Activated T-helper 2 cell treated with anti-CD3 and anti-CD28 coated beads, Interferon-gamma antibody, Interleukin-2, Interleukin-4, amounts not matched to agents 10 μg/mL and 5 μg/mL and 100 μg/mL, durations not matched to agents 14 hours and 24 hours and 36 hours (primary cell): ENCODE results near the gene SAXO1. TPM values are rescaled to one million over a fixed set of nuclear protein-coding genes. Genes with fewer than 3 reads are reported as not detected.

Experiments used
- DNase-seq: peaks from one replicate; pipeline ENCODE4 v3.0.0; 2021; ENCODE audit warnings: low spot score
- H3K27ac Mint-ChIP-seq: one replicate; pipeline ENCODE4 v1.8.0; 2021; ENCODE audit warnings: mixed read lengths
- H3K27me3 Mint-ChIP-seq: one replicate; pipeline ENCODE4 v1.8.0; 2021; ENCODE audit warnings: low read depth, mixed read lengths
- H3K36me3 Mint-ChIP-seq: one replicate; pipeline ENCODE4 v1.8.0; 2021; ENCODE audit warnings: low read depth, mixed read lengths
- H3K4me1 Mint-ChIP-seq: one replicate; pipeline ENCODE4 v1.8.0; 2021; ENCODE audit warnings: low read depth, mixed read lengths
- H3K4me3 Mint-ChIP-seq: one replicate; pipeline ENCODE4 v1.8.0; 2021; ENCODE audit warnings: low read depth, mild to moderate bottlenecking, moderate library complexity, mixed read lengths
- H3K9me3 Mint-ChIP-seq: one replicate; pipeline ENCODE4 v1.8.0; 2021; ENCODE audit warnings: mixed read lengths
- intact Hi-C: fragments of 100-400 bp; cut with micrococcal nuclease; formaldehyde crosslinking; loops from one replicate; pipeline ENCODE4 v1.15.1; 2023
- total RNA-seq: library from RNA; stranded (reverse); gene quantifications from 2 replicates; pipeline ENCODE4 v1.2.3, GENCODE V29; 2022

Gene SAXO1
- total RNA-seq, 1 donor from 2014 or later: not detected

DNA sequence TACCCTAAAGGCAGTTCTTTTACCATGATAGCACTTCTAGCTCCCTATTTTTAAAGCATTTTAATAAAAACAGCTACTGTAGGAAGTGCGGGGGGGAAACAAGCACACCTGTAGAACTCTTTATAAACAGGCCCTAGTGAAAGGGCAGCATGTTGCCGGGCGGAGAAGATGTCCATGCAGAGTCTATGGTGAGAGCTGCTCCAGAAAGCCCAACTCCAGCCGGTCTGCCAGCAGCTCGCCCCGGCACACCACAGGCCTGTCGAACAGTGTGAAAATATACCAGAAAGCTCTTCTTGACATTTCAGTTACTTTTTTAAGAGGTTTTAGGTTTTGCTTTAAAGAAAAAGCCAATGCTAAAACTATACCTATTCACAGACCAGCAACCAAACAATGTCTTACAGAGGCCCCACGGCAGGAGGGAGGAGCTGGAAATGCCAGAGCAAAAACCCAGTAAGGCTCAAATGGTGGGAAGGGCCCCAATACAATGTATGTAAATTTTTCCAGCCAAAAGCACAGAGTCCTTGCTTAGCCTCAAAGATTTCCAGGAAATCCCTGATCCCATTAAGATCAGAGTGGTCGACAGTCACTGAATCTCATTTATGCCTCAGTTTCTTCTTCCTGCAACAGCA, 121.2 kb downstream of the SAXO1 start:
- no peak for DNase-seq
- Mint-ChIP-seq H3K4me3 (no peak overlapping the region), H3K4me1 (no peaks in the 10 kb centered on the region), H3K27ac (no peak overlapping the region), H3K36me3 (no peaks in the 10 kb centered on the region), H3K27me3 (no peaks in the 10 kb centered on the region), H3K9me3 (no peaks in the 10 kb centered on the region)
- intact Hi-C loops: no loop called here

GRCh38 chr9:18910916-18911315, 122.1 kb downstream of the SAXO1 start:
- Mint-ChIP-seq H3K9me3 (no peaks in the 10 kb centered on the region), H3K27me3 (no peaks in the 10 kb centered on the region), H3K4me1 (no peaks in the 10 kb centered on the region), H3K27ac (no peak overlapping the region), H3K36me3 (no peaks in the 10 kb centered on the region), H3K4me3 (no peak overlapping the region)
- intact Hi-C loops: no loop called here
- DNase-seq: no peak

DNA sequence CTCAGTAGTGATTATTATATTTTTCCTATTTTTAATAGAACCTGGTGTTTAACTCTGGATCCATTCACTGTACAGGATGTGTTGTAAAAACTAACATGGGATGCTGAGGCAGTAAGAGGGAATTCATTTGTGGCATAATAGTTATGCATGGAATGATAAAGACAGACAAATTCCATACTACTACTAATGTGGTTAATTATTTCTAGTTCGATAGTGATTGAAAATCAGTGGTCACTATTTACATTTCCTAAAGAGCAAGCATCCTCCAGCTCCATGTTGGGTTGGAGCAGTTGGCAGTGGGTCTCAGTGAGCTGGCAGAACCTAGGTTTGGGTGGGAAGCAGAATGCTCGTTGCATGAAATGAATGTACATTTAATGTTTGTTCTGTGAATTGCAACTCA, 122.6 kb downstream of the SAXO1 start:
- H3K9me3 Mint-ChIP-seq: no peaks in the 10 kb centered on the region
- intact Hi-C loops: no loop called here
- no peak overlapping the region for H3K4me3 Mint-ChIP-seq
- no peak overlapping the region for H3K27ac Mint-ChIP-seq
- no peaks in the 10 kb centered on the region for H3K36me3 Mint-ChIP-seq
- no peaks in the 10 kb centered on the region for H3K4me1 Mint-ChIP-seq
- no peak for DNase-seq
- no peaks in the 10 kb centered on the region for H3K27me3 Mint-ChIP-seq

- no peak for DNase-seq
- Mint-ChIP-seq H3K4me1 (no peaks in the 10 kb centered on the region), H3K27ac (no peak overlapping the region), H3K9me3 (no peaks in the 10 kb centered on the region), H3K4me3 (no peak overlapping the region), H3K27me3 (no peaks in the 10 kb centered on the region), H3K36me3 (no peaks in the 10 kb centered on the region)
- intact Hi-C loops: no loop called here
These were observed 123.6 kb downstream of the SAXO1 start for GRCh38 chr9:18909140-18910018.

DNA sequence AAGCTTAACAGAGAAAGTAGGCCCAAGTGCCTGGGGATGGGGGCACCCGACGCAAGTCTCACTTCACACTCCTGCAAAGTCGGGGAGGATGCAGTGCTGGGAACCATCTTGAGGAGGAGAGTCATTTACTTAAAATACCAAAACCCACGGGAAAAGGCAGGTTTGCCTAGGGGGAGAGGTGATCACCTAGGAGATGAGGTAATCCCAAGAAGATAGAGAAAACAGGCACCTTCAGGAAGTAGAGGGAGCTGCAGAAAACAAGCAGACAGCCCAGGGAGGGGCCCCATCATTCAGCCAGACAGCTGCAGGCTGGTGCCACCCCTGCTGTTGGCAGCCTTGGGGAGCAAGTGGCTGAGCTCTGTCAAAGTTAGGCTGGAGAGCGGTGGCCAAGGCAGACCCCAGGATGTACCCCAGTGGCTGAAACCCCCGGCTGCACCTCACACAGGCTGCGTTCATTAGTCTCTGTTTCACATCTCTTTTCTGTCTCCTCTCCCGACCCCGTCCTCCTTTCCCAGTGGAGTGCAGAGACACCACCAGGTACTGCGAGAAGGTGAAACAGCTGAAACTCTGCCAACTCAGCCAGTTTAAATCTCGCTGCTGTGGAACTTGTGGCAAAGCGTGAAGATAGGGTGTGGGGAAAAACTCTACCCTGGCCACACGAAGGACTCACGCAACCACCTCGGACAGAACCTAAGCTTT, 124.9 kb downstream of the SAXO1 start:
- no peaks in the 10 kb centered on the region for H3K36me3 Mint-ChIP-seq
- no peaks in the 10 kb centered on the region for H3K4me1 Mint-ChIP-seq
- no peak overlapping the region for H3K4me3 Mint-ChIP-seq
- no peaks in the 10 kb centered on the region for H3K9me3 Mint-ChIP-seq
- intact Hi-C loops: no loop called here
- H3K27ac Mint-ChIP-seq: no peak overlapping the region
- DNase-seq: no peak
- no peaks in the 10 kb centered on the region for H3K27me3 Mint-ChIP-seq

DNA sequence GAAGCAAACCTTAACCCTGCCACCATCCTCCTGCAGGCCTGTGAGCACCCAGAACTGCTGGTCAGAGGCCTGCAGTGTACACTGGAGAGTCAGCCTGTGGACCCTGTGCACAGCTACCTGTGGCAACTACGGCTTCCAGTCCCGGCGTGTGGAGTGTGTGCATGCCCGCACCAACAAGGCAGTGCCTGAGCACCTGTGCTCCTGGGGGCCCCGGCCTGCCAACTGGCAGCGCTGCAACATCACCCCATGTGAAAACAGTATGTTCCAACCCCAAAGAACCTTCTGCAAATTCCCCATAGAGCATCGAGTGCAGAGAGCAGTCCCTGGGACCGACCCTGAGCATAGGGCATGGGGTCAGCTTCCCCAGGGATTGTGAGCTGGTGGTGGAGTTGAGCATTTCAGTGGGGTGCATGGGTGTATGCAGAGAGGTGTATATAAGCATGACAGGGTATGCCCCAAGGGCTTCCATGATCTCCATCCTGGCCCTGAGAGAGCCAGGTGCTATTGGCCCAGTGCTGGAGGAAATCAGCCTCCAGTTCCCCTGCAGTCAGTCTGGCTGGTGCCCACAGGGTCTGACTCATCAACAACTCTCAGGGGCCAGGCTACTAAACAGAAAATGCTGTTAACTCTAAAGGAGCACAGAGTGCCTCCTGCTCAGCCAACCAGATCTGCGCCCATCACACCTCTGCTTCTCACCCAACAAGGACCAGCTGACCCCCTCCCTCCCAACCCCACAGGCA, 126.2 kb downstream of the SAXO1 start:
- DNase-seq: no peak
- Mint-ChIP-seq H3K9me3 (no peaks in the 10 kb centered on the region), H3K4me3 (no peak overlapping the region), H3K27me3 (peaks cover 2% of the 10 kb centered on the region), H3K4me1 (no peaks in the 10 kb centered on the region), H3K27ac (no peak overlapping the region), H3K36me3 (no peaks in the 10 kb centered on the region)
- intact Hi-C loops: no loop called here

DNA sequence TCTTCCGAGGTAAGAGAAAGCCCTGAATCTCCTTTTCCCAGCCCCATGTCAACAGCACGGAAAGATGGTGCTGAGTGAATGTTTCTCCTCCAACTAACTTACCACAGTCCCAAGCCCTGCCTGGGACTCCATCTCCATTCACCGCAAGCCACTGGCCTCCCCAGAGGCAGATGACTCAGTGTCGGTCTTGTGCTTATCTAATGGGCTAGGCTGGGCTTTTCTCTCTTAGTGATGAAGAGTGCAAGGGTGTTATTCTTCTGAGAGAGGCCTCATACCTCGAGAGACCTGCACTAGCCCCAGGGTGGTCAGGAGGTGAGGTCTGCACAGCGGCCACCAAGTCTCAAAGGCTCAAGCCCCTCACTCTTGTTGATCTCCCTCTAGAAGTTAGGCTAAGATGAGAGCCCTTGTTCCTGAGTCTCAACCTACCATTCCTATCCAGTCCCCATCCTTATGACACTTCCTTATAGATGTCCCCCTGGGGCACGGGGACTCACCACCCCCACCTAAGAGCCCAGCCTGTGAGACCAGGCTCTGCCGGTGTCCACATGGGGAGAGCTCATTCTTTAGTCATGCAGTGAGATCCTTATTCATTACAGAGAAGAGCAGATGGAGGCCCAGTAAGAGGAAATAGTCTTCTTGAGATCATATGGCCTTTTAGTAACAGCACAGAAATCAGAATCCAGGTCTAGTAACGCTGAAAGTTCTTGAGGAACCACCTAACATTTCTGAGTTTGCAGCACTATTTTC, 127.0 kb downstream of the SAXO1 start:
- intact Hi-C loops: no loop called here
- Mint-ChIP-seq H3K4me1 (no peaks in the 10 kb centered on the region), H3K36me3 (no peaks in the 10 kb centered on the region), H3K27me3 (peaks cover 3% of the 10 kb centered on the region), H3K4me3 (no peak overlapping the region), H3K9me3 (no peaks in the 10 kb centered on the region), H3K27ac (no peak overlapping the region)
- no peak for DNase-seq

DNA sequence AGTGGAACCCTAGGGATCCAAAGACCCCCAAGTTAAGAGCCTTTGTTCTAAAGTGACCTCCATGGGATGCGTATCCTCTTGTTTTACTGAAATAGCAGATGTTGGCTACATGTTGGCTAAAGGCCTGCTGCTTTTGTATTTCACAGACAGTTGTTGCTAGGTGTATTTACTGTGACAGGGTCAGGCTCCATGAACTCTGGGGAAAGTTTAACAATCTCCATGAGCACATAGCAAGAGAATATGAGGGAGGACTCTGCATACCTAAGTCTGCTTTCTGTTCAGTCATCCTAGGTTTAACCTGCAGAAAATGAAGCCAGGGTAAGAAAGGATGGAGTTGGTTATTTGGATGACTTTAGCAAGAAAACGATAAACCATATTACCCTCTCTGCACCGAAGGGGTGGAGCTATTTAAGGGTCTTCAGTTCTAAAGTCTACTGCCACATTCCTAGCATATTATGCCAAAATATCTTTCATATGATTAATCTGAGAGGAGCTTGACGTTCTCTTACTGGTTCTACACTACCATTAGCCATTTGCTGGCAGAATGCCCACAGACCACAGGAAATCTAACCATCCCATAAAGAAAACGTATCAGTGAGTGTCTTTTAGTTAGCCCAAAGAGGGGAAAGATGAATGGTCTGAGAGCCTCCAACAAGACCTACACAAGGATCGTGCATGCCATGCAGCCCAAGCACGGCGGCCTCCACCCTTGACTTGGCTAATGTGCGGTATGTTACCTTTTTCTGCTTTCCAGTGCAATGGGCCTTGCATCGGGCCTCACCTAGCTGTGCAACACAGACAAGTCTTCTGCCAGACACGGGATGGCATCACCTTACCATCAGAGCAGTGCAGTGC, 127.8 kb downstream of the SAXO1 start:
- H3K36me3 Mint-ChIP-seq: no peaks in the 10 kb centered on the region
- no peak for DNase-seq
- intact Hi-C loops: no loop called here
- H3K9me3 Mint-ChIP-seq: peaks cover 2% of the 10 kb centered on the region
- H3K4me1 Mint-ChIP-seq: no peaks in the 10 kb centered on the region
- H3K27me3 Mint-ChIP-seq: peaks cover 3% of the 10 kb centered on the region
- no peak overlapping the region for H3K4me3 Mint-ChIP-seq
- no peak overlapping the region for H3K27ac Mint-ChIP-seq

DNA sequence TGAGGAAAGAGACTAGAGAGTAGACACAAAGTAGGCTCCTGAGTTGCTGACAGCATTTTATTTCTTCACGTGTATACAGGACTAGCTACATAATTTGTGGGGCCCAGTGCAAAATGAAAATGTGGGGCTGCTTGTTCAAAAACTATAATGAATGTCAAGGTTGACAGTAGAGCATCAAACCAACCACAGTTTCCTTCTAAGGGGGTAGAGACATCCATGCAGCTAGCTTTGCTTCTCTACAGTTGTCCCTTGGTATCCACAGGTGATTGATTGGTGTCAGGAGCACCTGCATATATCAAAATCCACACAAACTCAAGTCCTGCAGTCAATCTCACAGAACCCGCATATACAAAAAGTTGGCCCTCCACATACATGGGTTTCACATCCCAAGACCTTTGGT, 129.6 kb downstream of the SAXO1 start:
- intact Hi-C loops: no loop called here
- H3K36me3 Mint-ChIP-seq: no peaks in the 10 kb centered on the region

DNA sequence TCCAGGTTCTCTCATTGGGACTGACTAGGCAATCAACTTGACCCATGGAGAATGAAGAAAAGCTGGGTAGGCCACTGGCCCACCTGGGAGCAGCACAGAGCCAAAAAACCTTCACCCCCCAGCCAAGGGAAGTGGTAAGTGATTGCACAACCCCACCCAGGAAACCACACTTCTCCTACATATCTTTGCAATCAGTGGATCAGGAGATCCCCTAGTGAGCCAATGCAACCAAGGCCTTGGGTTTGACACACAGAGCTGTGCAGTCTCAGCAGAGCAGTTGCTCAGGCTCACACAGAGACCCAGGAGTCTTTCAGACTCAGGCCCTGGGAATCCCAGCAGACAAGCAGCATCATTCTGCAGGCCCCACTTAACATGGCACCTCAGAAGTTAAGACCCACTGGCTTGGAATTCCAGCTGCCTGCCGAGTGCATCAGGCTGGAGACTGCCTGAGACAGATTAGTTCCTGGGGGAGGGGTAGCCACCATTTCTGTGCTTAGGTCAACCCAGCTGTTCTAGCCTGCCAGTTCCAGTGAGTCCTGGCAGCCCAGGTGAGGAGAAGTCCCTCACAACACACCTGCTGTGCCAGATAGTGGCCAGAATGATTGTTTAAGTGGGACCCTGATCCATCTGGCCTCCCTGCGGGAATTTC, 136.4 kb downstream of the SAXO1 start:
- intact Hi-C loops: no loop called here
- Mint-ChIP-seq H3K9me3 (peaks cover 35% of the 10 kb centered on the region), H3K27ac (no peak overlapping the region), H3K36me3 (no peaks in the 10 kb centered on the region), H3K27me3 (no peaks in the 10 kb centered on the region), H3K4me1 (peaks cover 2% of the 10 kb centered on the region), H3K4me3 (no peak overlapping the region)
- no peak for DNase-seq

More for the DNA sequence above, 129.6 kb downstream of the SAXO1 start:
- Mint-ChIP-seq H3K4me1 (no peaks in the 10 kb centered on the region), H3K27me3 (peaks cover 3% of the 10 kb centered on the region), H3K27ac (no peak overlapping the region), H3K4me3 (no peak overlapping the region), H3K9me3 (peaks cover 13% of the 10 kb centered on the region)
- no peak for DNase-seq

DNA sequence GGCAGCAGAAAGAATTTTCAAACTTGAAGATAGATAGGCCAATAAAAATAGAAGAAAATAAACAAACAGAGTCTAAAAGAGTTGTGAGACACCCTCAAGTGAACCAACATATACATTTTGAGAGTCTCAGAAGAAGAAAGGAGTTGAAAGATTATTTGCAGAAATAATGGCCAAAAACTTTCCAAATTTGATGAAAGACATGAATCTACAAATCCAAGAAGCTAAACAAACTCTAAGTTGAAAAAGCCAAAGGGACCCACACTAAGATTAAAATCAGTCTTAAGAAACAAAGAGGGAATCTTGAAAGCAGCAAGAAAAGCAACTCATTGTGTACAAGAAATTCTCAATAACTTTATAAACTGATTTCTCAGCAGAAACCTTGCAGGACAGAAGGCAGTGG, 137.0 kb downstream of the SAXO1 start:
- no peak overlapping the region for H3K4me3 Mint-ChIP-seq
- no peak overlapping the region for H3K27ac Mint-ChIP-seq
- H3K36me3 Mint-ChIP-seq: no peaks in the 10 kb centered on the region
- peaks cover 35% of the 10 kb centered on the region for H3K9me3 Mint-ChIP-seq
- no peaks in the 10 kb centered on the region for H3K27me3 Mint-ChIP-seq
- peaks cover 2% of the 10 kb centered on the region for H3K4me1 Mint-ChIP-seq
- DNase-seq: no peak
- intact Hi-C loops: no loop called here
